HG02938 (cell line): ENCODE data around the gene DPPA4.

Source experiments
- ATAC-seq: cut with Tn5 transposase; IDR thresholded peaks from one replicate; pipeline ENCODE4 v1.9.1; 2021; ENCODE audit warnings: mild to moderate bottlenecking, moderate library complexity; ENCODE audit not compliant: unreplicated experiment

The DPPA4 gene

DNA sequence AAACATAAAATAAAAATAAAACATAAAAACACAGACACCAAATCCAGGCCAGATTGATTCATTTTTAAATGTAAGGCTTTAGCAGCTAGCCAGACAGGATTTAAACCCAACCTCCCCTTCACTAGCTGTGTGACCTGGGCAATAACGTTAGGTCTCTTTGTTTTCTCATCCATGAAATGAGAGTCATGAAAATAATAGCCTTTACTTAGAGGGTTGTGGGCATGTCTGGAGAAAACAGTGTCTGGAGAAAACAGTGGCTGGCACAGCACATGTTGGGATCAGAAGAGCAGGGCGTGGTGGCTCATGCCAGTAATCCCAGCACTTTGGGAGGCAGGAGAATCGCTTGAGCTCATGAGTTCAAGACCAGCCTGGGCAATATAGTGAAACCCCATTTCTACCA lies 1.9 kb upstream of the DPPA4 start:
- no peak for ATAC-seq

DNA sequence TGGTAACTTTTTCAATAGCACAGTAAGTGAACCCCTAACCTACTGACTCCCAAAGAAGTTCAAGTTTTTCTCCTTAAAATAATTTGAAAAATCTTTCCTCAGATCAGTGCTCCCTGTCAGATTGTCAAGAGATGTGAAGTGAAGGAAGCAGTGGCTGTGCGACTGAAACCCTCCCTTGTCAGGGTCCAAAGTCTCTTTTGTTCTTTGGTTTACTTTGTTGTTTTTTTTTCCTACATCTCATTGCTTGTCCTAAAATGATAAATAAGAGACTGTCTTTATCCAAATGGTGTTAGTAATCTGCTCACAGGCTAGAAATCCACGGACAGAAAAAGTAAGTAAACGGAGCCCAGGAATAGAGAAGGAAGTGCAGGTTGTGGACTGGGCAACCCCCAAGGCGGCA lies 976 bp upstream of the DPPA4 start:
- no peak for ATAC-seq

DNA sequence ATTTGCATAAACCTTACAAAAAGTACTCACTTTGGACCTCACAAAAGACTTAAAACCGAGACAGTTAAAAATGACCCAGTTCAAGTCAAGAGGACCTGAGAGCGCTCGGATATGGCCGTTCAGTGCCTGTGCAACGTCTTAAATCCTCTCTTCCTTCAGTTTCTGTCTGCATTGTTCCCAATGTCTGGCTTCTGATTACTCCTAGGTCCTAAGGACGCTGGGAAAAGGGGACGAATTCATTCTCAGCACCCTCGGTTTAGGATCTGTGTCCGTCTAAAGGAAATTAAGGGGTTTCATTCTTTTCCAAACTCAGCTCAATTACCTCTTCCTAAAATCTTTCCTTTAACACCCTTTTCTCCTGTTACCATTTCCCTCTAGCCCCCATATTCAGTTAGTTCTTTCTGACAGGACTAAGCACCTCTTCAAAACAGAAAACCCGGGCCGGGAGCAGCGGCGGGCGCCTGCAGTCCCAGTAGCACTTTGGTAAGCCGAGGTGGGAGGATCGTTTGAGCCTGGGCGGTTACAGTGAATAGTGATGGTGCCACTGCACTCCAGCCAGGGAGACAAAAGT lies 970 bp downstream of the DPPA4 start:
- ATAC-seq: no peak

DNA sequence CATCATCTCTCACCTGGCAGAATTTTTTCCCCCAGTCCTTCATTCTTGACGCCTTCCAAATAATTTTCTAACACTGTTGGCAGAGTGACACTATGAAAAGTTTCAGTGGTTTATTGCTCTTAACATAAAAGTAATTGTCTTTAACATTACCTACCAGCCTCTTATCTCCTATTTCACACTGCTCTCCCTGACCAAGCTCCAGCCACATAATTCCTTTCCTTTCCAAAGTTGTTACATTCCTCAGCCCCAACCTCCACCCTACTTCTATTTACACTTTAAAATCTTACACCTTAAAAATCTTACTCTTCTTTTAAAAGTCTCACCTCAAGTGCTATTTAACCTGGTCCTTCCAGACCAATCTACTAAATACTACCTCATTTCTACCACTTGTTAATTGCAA lies 2.8 kb downstream of the DPPA4 start:
- no peak for ATAC-seq

DNA sequence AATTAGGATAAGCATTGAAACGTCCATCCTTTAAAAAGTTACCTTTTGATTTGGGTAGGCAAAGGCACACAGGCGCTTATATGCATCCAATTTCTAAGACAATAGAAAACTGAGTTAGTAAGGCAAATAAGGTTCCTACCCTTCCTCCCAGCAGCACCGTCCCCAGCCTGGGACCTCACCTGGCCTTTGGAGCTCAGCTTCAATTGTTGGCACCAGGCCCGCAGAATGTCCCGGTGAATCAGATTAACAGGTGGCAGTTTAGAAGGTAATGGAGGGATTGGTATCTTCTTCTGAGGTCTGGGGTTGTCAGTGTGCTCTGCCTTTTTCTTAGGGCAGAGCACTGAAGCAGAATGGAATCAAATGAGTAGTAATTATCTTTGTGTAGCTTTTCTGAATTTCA lies 5.7 kb downstream of the DPPA4 start:
- ATAC-seq: no peak

DNA sequence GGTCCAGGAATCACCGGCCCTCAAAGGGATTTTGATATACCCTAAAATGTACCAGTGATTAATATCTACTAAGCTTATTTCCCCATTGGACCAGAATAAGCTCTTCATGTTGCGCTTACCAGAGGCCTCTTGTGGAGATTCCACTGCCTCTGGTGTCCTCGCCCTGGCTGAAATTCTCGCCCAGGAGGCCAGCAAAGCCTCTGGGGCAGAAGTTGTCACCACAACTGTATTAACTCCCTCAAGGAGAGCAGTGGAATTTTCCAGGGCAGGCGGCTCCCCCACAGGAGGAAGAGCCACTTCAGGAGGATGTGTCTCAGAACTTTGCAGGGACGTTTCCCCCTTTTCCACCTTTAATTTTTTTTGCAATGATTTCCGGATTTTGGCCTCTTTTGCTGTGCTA lies 6.9 kb downstream of the DPPA4 start:
- no peak for ATAC-seq

DNA sequence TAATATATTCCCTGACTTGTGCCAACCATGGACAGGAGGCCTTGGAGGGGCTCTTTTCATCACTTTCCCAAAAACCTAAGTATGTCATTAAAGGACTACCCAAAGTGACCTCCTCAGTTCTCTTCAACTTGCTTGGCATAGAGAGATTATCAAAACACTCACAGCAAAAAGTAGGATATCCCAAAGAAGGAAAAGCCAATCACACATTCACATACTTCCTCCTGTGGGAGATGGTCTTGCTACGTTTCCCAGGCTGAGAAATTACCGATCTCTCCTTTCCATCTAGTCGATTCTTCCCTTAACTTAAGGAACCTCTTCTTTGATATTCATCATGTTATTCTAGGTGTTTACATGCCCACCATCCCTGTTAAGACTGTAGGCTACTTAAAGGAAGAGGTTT lies 9.1 kb downstream of the DPPA4 start:
- no peak for ATAC-seq

DNA sequence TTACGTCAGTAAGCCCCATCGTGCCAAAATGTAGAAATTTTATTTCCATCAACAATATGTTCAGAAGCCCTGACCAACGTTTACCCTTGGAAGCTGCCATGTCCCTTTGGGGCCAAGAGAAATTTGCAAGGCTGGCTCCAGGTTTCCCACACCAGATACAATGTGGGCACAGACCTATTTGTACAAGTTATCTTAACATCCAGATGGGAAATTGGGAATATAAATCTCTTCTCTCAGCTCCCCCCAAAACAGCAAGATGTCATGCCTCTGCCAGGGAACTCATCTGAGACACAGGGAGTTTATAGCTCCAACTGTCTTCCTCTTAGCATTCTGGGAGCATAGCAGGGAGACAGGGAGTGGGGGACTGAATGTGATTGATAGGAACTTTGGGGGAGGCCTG lies 11.7 kb downstream of the DPPA4 start:
- no peak for ATAC-seq

DNA sequence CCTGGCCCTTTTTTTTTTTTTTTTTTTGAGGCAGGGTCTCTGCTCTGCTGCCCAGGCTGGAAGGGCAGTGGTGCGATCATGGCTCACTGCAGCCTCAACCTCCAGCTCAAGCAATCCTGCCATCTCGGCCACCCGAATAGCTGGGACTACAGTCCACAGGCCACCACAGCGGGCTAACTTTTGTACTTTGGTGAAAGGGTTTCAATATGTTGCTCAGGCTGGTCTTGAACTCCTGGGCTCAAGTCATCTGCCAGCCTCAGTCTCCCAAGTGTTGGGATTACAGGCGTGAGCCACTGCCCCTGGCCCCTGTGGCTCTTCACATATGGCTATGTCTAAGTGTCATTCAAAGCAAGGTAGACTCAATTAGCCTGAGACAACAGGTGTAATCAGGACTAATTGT lies 12.2 kb downstream of the DPPA4 start:
- ATAC-seq: no peak

DNA sequence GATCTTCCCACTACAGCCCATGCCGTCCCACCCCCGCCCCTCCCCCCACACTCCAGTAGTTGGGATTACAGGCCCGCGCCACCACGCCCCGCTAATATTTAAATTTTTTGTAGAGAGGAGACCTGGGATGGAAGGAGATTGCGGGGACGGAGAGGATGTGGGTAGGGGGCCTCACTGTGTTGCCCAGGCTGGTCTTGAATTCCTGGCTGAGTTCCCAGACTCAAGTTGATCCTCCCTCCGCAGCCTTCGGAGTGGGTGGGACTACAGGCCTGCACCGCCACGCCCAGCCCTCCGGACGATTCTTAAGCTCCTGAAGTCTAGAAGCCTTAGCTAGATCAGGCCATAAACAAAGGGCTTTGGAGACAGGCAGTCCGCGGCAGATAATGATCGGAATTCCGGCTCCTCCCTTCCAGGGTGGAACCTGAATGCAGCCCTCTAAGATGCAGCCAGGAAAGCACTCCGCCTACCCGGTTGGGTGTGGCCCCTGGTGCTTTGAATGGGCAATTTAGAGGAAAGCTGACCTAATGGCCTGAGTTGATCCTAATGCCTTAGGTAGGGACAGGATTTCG lies 21.1 kb downstream of the DPPA4 start, which contains the start of gene DPPA2:
DPPA2 (minus strand) TSS at position 356 of the 569 bp plus-strand sequence. CDS start 1,975 bp downstream, outside the sequence.
- no peak for ATAC-seq

DNA sequence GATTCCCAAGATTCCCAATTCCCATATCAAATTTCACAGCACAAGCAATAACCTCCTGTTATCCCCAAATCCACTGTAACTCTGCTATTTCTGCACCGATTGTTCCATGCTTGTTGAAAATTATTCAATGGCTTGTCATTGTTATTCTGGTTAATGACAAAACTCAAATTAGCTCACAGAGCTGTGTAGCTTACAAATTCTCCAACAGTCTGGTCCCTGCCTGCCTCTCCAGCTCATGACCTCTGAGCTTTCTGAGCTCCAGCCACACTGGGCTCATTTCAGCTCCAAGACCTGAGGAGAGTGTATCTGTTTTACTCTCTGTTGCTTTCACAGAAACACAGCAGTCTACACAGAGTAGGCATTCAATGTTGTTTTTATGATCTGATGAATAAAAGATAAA lies 24.3 kb downstream of the DPPA4 start:
- ATAC-seq: no peak

DNA sequence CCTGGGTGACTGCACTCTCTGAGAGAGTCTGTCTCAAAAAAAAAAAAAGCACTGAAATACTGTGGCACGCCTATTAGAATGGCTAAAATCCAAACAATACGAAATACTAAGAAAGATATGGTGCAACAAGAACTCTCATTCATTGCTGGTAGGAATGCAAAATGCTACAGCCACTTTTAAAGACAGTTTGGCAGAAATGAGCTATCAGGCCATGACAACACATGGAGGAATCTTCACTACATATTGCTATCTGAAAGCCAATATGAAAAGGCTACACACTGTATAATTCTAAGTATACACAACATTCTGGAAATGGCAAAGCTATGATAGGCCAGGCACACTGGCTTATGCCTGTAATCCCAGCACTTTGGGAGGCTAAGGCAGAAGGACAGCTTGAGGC lies 39.9 kb downstream of the DPPA4 start:
- ATAC-seq: no peak

DNA sequence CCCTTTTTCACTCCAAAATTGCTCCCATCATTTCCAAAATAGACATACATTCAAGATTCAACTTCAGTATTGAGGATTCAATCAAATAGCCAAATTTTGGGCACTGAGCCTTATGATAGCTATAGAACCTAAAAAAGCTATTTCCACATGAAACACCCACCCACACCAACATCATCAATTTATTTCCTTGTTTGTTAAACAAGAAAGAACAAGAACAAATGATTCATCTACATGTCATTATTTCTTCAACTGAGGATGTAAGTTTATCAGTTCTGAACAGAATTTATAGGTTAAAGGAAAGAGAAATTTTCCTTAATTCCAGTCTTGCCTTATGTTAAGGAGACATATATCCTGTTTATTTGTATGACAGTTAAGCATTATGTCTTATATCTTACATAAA lies 53.3 kb downstream of the DPPA4 start:
- no peak for ATAC-seq

DNA sequence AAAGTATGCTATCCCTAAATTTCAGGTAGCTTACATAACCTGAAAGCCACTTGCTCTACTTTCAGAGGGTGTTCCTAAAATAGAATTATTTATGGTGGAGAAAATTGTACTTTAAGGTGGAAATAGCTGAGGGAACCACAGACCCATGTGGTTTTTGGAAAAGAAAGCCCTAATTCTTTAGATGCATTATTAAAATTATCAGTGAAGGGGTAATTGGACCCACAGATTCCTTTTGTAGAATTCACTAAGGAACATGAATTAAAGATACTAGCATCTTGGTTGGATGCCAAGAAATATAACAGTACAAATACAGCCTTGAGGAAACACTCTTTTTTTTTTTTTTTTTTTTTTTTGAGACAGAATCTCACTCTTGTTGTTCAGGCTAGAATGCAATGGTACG lies 58.8 kb downstream of the DPPA4 start:
- no peak for ATAC-seq

DNA sequence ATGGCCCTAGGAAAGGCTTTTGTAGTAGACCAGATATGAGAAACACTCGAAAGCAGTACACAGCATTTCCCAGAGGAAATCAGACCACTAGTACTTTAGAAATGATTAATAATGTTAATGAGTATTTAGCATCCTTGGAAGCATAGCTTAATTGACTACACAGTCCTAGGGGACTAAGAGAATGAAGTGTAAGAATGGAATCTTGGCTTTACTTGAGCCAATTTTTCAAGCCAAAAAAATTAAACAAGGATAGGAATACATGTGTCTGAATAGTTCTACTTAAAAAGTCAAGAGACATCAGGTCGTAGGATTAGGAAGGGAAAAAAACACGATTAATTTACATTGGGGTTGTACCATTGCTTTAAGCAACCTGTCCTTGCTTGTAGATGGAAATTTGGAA lies 59.2 kb downstream of the DPPA4 start:
- ATAC-seq: no peak
